ENCODE data around the gene PHOX2A.

DNA sequence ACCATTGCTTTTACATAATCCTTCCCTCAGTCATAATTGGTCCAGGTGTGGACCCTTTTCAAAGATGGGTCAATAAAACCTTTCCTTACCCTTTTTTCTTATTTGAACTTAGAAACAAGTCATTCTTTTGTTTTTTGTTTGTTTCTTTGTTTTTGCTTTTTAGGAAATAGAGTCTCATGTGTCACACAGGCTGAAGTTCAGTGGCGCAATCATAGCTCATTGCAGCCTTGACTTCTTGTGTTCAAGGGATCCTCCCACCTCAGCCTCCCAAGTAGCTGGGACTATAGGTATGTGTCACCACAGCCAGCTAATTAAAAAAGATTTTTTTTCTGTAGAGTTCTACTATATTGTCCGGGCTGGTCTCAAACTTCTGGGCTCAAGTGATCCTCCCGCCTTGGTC is 9.4 kb upstream of the PHOX2A start:
- TF ChIP-seq EZH2 (IDR thresholded peaks at IDR 0.05; ENCODE audit: low read length, missing control alignments), result no peak
- TF ChIP-seq, protein P1, sequence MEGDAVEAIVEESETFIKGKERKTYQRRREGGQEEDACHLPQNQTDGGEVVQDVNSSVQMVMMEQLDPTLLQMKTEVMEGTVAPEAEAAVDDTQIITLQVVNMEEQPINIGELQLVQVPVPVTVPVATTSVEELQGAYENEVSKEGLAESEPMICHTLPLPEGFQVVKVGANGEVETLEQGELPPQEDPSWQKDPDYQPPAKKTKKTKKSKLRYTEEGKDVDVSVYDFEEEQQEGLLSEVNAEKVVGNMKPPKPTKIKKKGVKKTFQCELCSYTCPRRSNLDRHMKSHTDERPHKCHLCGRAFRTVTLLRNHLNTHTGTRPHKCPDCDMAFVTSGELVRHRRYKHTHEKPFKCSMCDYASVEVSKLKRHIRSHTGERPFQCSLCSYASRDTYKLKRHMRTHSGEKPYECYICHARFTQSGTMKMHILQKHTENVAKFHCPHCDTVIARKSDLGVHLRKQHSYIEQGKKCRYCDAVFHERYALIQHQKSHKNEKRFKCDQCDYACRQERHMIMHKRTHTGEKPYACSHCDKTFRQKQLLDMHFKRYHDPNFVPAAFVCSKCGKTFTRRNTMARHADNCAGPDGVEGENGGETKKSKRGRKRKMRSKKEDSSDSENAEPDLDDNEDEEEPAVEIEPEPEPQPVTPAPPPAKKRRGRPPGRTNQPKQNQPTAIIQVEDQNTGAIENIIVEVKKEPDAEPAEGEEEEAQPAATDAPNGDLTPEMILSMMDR (conservative IDR thresholded peaks at IDR 0.05 in 1 of 2, IDR thresholded peaks at IDR 0.05 in 1 of 2; ENCODE audit: low read depth in 1 of 2, low read length in 2 of 2), result no peak
